8988T (cell line): Measurements from ENCODE around the gene ZNF423.

Source experiments
- DNase-seq: peaks from one replicate; pipeline ENCODE4 v3.0.0; 2011

The ZNF423 gene

GRCh38 chr16:49747654-49748053 lies 108.3 kb downstream of the ZNF423 start:
- DNase-seq, result no peak

- DNase-seq, result no peak
These were observed 109.4 kb downstream of the ZNF423 start for GRCh38 chr16:49746545-49746944.

- no peak for DNase-seq
These were observed 110.6 kb downstream of the ZNF423 start for GRCh38 chr16:49745311-49745747.

- DNase-seq, result no peak
These were observed 111.4 kb downstream of the ZNF423 start for GRCh38 chr16:49744244-49745220.

- DNase-seq, result no peak
These were observed 112.3 kb downstream of the ZNF423 start for GRCh38 chr16:49743658-49744057.

- no peak for DNase-seq
These were observed 112.8 kb downstream of the ZNF423 start for GRCh38 chr16:49743203-49743464.

GRCh38 chr16:49742428-49743202 lies 113.3 kb downstream of the ZNF423 start:
- DNase-seq, result no peak

- DNase-seq, result no peak
These were observed 115.7 kb downstream of the ZNF423 start for GRCh38 chr16:49740256-49740655.

- peak; percentile 55 for DNase-seq
These were observed 116.5 kb downstream of the ZNF423 start for GRCh38 chr16:49739381-49739780.

- no peak for DNase-seq
These were observed 117.1 kb downstream of the ZNF423 start for GRCh38 chr16:49738832-49739231.

- no peak for DNase-seq
These were observed 117.9 kb downstream of the ZNF423 start for GRCh38 chr16:49738001-49738400.

GRCh38 chr16:49737541-49737940 lies 118.4 kb downstream of the ZNF423 start:
- DNase-seq, result no peak

GRCh38 chr16:49734331-49734730 lies 121.6 kb downstream of the ZNF423 start:
- DNase-seq, result no peak

GRCh38 chr16:49733313-49734009 lies 122.5 kb downstream of the ZNF423 start:
- no peak for DNase-seq

- DNase-seq, result no peak
These were observed 124.0 kb downstream of the ZNF423 start for GRCh38 chr16:49731911-49732310.

- DNase-seq, result no peak
These were observed 125.1 kb downstream of the ZNF423 start for GRCh38 chr16:49730772-49731171.

GRCh38 chr16:49727611-49728010 lies 128.3 kb downstream of the ZNF423 start:
- DNase-seq, result no peak

GRCh38 chr16:49726155-49726554 lies 129.8 kb downstream of the ZNF423 start:
- no peak for DNase-seq

GRCh38 chr16:49725651-49726050 lies 130.3 kb downstream of the ZNF423 start:
- DNase-seq, result no peak

- DNase-seq, result no peak
These were observed 131.1 kb downstream of the ZNF423 start for GRCh38 chr16:49724774-49725173.

- no peak for DNase-seq
These were observed 132.6 kb downstream of the ZNF423 start for GRCh38 chr16:49723310-49723709.

- no peak for DNase-seq
These were observed 135.7 kb downstream of the ZNF423 start for GRCh38 chr16:49720225-49720624.

- no peak for DNase-seq
These were observed 138.2 kb downstream of the ZNF423 start for GRCh38 chr16:49717689-49718088.
